Stimulated activated CD4-positive, alpha-beta T cell treated with anti-CD3 and anti-CD28 coated beads, Interleukin-2, amount 100 ng/mL, for 48 hours (primary cell): ENCODE data around the gene CACNA1S.

Experiments used
- DNase-seq, 2 donors: peaks; one replicate each; pipeline ENCODE4 v3.0.0-alpha.2; 2020

Gene CACNA1S

DNA sequence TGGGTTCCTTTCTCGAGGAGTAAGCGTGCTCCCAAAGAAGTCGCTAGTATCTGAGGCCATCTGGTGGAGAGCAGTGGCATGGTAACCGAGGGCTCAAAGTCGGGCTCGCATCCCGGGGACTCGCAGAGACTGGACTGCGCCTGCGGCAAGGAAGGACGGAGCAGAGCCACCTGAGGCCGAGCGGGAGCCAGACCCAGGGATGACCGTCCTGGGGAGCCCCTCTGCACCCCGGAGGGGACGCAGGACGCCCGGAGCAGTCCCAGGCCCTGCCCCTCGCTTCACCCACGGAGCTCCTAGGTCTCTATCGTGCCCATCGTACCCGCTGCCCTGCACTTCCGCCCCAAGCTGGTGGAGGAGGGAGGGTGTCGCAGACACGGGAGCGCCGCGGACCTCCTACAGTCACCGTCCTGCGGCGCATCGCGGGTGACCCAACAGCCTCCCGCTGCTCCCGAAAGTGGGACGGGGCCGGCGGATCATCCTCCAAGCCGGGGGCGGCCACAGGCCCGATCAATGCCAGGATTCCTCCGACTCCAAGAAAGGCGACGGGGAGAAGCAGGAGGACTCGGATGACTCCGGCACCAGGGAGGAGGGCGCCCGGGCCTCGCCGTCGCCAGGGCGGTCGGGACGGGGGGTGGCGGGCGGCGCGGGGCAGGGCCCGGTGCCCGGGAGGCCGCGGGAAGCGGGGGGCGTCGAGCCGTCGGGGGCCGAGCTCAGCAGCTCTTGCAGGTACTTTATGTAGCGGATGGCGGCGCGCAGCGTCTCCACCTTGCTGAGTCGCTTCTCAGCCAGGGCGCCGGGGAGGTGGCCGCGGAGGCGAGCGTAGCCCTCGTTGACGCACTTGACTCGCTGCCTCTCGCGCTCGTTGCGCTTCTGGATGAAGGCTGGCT is 2.3 kb upstream of the CACNA1S start:
- peak; percentile 67 to 72 for DNase-seq

- no peak for DNase-seq
Measured at GRCh38 chr1:201113451-201114244, 1.4 kb upstream of the CACNA1S start.

GRCh38 chr1:201112926-201113325 is 700 bp upstream of the CACNA1S start:
- DNase-seq: no peak

- DNase-seq: no peak
Measured at GRCh38 chr1:201111672-201112071, 554 bp downstream of the CACNA1S start.

DNA sequence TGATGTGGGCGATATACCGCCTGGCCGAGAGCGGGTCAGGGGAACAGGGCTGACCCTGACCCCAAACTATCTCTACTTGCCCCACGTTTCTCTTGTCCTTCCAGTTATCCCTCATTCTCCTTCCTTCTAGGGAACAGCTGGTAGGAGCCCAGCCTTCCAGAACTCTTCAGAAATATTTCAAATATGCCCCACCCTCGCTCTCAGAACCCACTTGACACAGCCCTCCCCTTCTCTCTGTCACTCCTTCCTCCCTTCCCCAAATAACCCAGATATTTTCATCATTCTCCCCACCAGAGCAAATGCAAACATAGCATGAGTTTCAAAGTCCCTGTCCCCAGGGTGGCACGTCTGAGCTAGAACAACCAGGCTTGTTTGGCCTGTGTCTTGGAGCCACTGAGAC is 1.1 kb downstream of the CACNA1S start:
- no peak for DNase-seq

DNA sequence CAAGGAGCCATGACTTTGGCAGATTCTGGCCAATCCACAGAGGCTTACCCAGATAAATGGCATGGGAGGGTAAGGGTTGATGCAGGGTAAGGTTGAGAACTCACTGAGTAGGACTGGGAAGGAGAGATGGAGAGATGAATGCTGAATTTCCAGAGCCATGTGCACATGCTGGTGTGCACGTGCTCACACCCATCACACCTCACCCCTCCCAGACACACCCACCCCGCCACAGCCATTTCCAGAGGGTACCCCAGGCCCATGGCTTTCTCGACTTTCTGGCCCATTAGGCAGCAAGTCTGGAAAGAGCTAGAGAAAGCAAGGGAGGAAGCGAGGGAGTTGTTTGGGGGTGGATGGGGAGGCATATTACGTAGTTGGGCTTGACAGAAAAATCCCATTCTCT is 1.6 kb downstream of the CACNA1S start:
- DNase-seq: no peak

DNA sequence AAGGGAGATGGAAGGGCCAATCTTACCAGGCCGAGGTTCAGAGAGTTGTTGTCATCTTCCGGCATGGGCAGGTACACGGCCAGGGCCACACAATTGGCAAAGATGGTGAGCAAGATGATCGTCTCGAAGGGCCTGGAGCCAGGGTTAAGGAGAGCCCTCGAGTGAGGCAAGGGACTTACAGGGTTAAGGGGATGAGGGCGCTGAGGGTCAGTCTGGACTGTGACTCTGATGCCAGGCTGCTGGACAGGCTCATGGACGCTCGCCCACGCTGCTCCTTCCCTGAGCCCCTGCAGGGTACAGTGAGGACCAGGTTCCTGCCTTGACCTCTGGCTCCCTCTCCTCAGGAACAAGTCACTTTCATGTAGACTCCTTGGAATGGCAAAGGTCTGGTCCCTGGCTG is 2.1 kb downstream of the CACNA1S start:
- no peak for DNase-seq

GRCh38 chr1:201109651-201110050 is 2.6 kb downstream of the CACNA1S start:
- DNase-seq: no peak

DNA sequence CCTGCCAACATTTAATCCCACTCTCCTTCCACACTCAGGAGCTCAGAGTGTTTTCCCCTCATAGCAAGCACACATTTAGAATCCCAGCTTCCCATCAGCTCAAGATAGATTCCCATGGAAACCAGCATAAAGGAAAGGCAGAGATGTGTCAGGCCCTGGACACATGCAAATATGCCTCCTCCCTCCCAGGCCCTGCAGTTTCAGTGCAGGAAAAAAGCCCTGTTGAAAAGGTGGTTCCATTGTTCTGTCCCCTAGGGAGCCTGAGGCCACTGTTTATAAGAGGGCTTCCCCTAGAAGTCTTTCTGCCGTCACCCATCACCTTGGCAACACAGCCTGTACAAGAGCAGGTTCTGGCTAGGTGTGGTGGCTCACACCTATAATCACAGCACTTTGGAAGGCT is 3.6 kb downstream of the CACNA1S start:
- DNase-seq: no peak

DNA sequence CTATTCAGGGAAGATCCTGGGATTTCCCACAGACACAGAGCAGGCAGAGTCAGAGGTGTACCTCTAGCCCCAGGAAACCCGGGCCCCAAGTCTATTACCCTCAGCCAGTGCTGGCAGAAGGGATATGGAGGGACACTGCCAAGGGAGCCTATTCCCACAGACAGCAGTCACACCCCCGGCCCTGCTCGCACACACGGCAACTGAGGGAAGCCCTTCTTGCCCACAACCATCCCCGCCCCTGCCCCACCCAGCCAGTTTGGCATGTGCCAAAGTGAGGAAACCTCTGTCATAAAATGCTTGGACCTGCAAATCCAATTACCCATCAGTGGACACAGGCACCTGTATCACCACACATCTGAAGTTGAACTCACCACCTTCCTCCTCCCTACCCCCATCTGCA is 6.5 kb downstream of the CACNA1S start:
- no peak for DNase-seq

DNA sequence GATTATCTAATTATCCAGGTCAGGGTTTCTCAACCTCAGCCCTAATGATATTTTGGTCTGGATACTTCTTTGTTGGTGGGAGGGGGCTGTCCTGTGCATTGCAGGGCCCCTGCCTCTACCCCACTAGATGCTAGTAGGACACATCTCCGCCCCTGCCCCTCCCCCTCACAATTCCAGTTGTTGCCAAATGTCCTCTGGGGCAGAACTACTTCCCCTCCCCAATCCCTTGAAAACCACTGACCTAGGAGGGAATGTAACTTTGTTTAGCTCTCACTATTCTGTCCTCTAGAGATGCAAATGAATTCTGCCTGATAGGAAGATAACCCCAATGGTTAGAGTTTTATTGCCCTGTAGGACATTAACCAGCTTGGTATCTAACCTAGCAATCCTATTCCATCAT is 8.1 kb downstream of the CACNA1S start:
- DNase-seq: no peak

DNA sequence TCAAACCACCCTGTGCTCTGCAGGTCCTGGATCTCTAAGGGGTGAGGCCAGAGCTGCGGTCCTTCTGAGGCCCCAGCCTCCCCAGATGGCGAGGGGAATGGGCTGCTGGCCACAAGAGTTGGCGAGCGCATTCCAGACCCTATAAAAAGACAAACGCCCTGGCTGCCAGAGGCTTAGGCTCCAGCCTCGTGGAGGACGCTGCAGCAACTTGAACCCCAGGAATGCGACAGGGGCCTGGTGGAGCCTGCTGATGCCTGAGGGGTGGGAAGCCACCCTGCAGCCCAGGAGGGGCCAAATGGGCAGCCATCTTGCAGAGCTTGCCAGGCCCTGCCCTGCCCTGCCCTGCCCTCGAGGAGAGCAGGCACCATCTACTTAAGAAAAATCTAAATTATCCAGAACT is 8.6 kb downstream of the CACNA1S start:
- no peak for DNase-seq

- no peak for DNase-seq
Measured at GRCh38 chr1:201100169-201100930, 11.9 kb downstream of the CACNA1S start.

GRCh38 chr1:201098992-201099677 is 13.1 kb downstream of the CACNA1S start:
- DNase-seq: no peak

DNA sequence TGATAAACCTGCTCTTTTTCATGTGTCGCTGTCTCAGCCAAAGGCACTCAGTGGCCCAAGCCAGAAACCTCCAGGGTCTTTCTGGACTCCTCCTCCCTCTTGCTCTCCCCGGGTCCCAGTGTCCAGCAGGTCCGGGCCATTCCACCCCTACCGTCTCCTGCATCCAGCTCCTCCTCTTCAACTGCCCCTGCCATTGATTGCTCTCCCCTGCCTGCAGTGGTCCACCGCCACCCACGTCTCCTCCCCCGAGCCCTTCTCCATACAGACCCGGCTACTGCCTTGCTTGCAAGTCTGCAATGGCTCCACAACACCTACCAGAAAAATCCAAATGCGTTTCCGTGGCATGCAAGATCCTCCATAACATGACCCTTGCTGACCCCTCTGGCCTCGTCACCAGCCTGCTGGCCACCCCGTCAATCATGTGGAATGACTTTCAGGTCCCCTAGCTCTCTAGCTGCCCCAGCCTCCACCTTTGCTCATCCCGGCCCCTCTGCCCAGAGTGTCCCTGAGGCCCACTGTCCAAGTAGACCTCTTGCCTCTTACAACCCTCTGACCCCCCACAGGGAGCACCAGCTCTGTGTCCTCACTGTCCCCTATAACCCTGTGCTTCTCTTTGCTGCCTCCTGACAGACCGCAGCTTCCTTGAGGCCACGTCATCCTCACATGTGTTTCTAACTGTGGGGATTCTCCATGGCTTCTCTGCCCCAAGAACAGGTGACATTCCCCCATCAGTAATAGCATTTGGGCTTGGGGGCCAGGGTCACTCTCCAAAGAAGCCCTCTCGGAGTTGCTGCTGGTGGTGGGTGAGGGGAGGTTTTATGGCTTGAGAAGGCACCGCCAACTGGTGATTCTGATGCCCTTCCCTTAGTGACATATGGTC is 15.0 kb downstream of the CACNA1S start:
- DNase-seq: no peak

DNA sequence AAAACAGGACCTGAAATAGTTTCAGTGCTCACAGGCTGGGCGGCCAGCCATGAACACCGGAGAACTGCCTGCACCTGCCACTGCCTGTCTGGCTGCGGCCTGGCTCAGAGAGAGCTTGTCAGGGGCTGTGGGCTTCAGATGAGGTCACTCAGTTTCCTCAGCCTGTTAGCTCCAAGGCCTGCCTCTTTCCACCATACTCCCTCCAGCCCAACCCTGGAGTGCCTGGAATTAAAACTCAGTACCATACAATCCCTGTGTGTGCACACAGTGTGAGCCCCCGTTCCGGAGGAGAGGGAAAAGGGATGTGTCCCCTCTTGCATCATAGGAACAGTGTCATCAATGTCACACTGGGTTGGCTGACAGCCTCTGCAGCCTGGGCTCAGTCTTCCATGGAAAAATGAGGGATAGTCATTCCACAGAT is 16.2 kb downstream of the CACNA1S start:
- DNase-seq: no peak

DNA sequence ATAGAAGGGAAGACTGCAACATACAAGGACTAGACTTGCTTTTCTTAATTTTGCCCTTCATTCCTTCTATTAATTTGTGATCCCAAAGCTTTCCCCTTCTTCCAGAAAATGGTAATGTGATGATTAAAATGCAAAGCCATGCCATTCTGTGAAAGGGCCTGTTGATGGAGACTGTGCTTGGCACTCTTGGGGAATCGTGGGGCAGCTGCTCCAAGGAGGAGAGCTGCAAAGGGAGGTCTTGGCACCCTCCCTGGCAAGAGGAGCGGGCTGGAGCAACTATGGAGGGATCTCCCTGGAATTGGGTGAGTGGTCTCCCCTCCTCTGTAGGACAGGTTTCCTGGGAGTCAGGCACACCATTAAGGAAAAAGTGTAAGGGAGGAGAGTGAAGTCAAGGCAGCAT is 16.6 kb downstream of the CACNA1S start:
- DNase-seq: no peak

- no peak for DNase-seq
Measured at GRCh38 chr1:201094832-201095231, 17.4 kb downstream of the CACNA1S start.

DNA sequence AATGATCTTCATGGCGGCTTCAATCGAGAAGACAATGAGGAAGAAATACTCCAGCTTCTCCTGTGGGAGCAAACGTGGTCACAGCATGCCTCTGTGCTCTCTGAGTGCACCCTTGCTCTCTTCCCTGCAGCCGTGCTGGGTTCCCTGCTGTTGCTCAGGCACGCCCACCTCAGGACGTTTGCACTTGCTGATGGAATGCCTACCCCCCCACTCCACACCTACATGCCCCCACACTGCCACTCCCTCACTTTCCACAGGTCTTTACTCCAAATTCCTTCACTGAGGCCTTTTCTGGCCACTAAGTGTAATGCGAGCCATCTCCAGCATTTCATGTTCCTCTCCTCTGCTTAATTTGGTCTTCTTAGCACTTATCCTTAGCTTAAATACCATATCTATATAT is 18.3 kb downstream of the CACNA1S start:
- DNase-seq: no peak

DNA sequence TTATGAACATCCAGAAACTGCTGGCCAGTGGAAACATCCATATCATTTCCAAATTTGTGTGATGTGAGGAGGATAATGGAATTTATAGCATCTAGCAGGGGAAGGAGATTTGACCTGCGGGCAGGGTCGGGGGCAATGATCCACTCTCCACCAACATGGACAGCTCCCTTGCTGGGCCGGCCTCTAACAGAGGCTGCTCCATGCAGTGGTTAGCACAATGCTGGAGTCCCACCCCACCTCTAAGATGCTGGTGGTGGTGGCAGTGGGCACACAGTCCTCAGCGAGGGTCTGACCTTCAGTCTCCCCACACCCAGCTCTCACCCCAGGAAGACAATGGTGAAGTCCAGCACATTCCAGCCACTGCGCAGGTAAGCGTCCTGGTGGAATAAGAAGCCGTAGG is 18.7 kb downstream of the CACNA1S start:
- no peak for DNase-seq

GRCh38 chr1:201092738-201093137 is 19.5 kb downstream of the CACNA1S start:
- no peak for DNase-seq

- no peak for DNase-seq
Measured at GRCh38 chr1:201091256-201091655, 21.0 kb downstream of the CACNA1S start.
